Breast epithelium (tissue), 3 donors: Measurements from ENCODE around the gene EHD4.

ENCODE experiments used
- POLR2A ChIP-seq: fragments of 450-650 bp; IDR thresholded peaks from one replicate; pipeline ENCODE4 v1.6.1; 2016; ENCODE audit warnings: antibody characterized with exemption, mild to moderate bottlenecking, moderate library complexity
- POLR2AphosphoS5 ChIP-seq, 3 donors: sonication (generic); formaldehyde crosslinking; IDR thresholded peaks; one replicate each; pipeline ENCODE4 v1.6.1; 2017; ENCODE audit warnings: antibody characterized with exemption in 3 of 3
- TF ChIP-seq, protein P1 (sequence below), 3 donors: fragments of 450-650 bp; IDR thresholded peaks; one replicate each; pipeline ENCODE4 v1.5.1; 2016 to 2017; ENCODE audit warnings: antibody characterized with exemption in 3 of 3, mild to moderate bottlenecking in 3 of 3, moderate library complexity in 3 of 3

- TF ChIP-seq, protein P1, sequence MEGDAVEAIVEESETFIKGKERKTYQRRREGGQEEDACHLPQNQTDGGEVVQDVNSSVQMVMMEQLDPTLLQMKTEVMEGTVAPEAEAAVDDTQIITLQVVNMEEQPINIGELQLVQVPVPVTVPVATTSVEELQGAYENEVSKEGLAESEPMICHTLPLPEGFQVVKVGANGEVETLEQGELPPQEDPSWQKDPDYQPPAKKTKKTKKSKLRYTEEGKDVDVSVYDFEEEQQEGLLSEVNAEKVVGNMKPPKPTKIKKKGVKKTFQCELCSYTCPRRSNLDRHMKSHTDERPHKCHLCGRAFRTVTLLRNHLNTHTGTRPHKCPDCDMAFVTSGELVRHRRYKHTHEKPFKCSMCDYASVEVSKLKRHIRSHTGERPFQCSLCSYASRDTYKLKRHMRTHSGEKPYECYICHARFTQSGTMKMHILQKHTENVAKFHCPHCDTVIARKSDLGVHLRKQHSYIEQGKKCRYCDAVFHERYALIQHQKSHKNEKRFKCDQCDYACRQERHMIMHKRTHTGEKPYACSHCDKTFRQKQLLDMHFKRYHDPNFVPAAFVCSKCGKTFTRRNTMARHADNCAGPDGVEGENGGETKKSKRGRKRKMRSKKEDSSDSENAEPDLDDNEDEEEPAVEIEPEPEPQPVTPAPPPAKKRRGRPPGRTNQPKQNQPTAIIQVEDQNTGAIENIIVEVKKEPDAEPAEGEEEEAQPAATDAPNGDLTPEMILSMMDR (IDR thresholded peaks at IDR 0.05), result no peak
- TF ChIP-seq POLR2A, result no peak
- TF ChIP-seq POLR2AphosphoS5 (IDR thresholded peaks at IDR 0.05), result no peak
Measured at GRCh38 chr15:42009474-42009873, 37.1 kb upstream of the EHD4 start.
